HUDEP-2 (cell line): ENCODE measurements around the gene PLCH2.

ENCODE experiments used
- DNase-seq, 76 experiments: peaks; one replicate each; lab custom pipeline; 2025; ENCODE audit not compliant: unreplicated experiment in 76 of 76; lab: John Stamatoyannopoulos, UW

The PLCH2 gene

DNA sequence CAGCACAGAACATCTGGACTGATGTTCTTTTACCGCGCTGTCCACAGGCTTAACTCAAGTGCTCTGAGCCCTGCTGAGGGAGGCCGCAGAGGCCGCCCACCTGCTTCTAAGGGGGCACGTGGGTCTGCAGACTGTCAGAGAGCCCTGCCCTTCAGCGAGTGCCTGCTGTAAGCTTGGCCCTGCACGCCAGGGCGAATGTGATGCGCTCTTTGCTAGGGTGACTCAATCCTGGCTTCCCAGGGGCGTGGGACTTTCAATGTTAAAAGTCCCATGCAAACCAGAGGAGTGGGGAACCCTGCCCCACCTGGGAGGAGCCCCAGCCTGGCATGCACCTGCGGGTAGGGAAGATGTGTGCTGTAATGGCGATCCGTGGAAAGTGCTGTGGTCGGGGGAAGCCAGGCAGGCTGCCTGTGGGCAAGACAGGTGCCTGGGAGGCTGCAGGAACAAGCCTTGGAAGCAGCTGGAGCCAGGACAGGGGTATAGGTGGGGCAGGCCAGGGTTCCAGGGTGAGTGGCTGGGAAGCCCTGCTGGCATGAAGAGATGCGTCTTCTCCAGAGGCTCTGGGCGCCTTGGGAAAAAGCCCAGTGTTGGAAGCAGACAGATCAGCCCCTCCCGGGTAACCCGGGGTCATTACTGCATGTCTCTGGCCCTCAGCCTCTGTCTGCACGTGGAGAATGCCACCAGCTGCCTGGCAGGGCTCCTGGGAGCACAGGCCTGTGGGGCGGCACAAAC is 50.9 kb downstream of the PLCH2 start:
- DNase-seq: peak in 25 of 76 experiments; percentile 24 to 74 (median 50)

DNA sequence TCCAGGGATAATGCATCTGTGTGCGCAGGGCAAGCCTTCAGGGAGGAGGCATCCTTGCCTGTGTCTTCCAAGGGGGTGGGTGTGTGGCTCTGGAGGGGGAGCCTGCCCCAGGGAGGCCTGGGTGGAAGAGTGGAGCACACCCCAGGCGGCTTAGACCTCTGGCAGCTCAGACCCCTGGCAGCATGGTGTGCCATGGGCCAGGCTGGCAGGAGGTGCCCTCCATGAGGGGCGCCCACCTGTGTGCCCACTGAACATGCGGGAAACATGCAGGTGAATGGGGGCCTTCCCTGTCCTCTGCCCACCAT is 51.4 kb downstream of the PLCH2 start:
- no peak for DNase-seq

DNA sequence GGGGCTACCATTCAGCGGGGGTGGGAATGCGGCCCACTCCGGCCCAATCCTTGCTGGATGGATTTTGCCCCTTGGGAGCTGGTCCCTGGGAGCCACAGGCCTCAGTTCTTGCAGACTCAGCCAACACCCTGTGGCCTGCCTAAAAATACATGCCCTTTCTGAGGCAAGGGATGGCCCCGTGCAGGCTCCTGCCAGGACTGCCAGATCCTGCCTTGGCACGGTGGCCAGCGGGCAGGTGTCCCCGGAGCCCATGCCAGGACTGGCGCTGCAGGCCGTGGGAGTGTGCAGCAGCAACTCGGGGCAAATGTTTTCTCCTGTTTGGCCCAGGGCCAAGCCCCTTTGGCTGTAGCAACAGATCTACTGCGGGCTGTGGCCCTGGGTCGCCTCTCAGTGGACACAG is 51.9 kb downstream of the PLCH2 start:
- DNase-seq: peak in 1 of 76 experiments; percentile 16

DNA sequence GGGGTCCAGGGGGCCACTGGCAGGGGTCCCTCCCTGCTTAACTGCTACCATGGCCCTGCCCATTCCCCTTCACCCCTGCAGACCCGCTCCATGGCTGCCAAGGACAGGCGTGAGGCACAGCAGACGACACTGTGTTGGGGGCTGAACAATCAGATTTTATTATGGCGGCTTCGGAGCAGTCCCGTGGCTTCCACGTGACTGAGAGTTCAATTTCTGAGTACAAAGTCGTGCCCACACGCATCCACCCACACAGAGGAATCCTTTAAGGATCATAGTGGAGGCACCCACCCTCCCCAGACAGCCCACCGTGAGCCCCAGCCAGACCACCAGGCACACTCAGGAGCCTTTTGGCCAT is 52.5 kb downstream of the PLCH2 start:
- peak in 17 of 76 experiments; percentile 21 to 65 (median 43) for DNase-seq

DNA sequence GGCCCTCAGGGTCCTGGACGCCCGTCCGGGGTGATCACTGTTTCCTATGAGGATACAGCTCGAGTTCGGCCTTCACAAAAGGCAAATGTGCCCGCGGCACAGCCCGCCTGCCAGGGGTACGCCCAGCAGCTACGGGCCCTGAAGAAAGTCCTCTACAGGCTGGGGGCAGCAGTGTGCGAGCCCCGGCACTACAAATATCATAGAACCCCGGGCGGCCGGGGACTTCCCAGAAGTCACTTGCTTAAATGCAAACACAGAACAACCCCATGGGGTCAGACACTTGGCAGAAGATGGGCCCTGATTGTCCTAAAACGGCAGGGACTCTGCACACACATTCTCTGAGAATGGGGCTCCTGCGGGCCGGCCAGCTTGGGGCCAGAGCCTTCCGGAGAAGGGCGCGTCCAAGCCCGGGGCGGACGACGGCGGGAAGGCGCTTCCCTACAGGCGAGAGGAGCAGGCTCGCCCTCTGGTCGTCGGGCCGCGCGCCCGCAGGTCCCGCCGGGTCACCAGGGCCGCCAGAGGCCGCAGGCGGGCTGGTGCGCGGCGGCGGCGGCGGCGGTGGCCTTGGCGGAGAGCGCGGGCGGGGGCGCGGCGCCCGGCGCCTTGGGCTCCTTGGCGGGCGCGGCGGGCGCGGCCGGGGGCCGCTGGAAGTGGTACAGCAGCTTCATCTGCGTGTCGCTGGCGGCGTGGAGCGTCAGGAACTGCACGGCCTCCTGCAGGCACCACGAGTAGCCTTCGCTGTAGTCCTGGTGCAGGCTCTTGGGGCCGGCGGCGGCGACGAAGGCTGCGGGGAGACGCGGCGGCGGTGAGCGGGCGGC is 53.1 kb downstream of the PLCH2 start:
- DNase-seq: peak in 61 of 76 experiments; percentile 19 to 75 (median 50)

DNA sequence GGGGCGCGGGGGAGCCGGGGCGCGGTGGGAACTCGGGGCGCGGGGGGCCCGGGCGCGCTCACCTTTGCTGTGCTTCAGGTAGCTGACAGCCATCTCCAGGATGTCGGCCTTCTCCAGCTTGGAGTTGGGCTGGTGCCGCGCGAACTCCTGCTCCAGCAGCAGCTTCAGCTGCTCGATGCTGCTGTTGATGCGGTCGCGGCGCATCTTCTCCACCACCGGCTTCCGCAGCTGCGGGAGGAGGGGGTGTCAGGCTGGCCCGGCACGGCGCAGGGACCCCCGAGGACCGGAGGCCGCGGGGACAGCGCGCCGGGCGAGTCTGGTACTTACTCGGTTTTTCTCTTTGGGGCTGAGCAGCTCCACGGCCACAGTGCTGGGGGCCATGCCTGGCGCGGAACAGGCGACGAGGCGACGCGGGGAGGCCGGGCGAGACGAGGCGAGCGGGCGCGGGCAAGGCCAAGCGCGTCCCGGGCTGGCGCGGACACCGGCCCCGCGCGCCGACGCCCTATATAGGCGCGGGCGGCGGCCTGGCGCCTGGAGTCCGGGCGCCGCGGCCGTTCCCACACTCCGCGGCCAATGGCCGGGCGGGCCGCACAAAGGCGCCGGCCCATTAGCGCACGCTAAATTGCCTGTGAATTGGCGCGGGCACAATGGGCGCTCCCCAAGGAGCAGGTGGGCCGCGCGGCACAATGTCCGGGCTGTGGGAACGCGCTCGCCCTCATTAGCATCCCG is 53.9 kb downstream of the PLCH2 start, which contains the start of gene HES5:
HES5 (minus strand) TSS at position 480 of the 729 bp plus-strand sequence; CDS start at position 381, 99 bp downstream.
- DNase-seq: peak in 32 of 76 experiments; percentile 37 to 76 (median 56)

DNA sequence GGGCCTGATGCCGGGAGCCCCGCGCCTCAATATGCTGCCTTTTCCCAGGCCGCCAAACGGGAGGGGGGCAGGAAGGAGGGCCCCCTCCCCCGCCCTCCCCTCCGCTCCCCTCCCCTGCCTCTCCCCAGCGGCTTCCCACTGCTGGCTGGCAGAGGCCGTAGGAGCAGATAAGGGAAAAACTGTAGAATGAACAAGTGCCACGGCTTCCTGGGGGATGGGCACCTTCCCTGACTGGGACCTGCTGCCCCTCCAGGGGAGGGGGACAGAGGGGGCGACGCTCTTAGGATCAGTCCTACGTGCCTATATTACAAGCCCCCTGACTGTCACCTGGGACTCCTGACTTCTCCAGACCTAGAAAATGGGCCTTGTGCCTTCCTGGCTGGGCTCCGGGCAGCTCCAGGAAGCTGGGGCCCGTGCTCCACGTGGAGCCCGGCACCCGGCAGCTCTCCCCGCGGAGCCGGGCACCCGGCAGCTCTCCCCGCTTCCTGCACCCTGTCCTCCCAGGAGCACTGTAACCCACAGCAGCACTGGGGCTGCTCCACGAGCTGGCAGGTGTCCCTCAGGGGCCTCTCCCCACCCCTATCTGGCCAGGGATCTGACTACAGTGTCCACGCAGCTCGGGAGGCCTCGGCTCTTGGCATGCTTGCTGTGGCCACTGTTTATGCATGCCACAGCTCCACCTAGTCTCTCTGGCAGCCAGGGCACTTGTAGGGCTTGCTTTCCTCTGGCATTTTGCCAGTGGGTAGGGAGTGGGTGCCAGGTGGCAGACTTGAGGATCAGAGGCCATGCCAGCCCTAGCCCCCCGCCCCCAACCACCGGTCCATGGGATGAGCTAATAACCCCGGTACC is 54.6 kb downstream of the PLCH2 start:
- peak in 68 of 76 experiments; percentile 18 to 76 (median 55) for DNase-seq

DNA sequence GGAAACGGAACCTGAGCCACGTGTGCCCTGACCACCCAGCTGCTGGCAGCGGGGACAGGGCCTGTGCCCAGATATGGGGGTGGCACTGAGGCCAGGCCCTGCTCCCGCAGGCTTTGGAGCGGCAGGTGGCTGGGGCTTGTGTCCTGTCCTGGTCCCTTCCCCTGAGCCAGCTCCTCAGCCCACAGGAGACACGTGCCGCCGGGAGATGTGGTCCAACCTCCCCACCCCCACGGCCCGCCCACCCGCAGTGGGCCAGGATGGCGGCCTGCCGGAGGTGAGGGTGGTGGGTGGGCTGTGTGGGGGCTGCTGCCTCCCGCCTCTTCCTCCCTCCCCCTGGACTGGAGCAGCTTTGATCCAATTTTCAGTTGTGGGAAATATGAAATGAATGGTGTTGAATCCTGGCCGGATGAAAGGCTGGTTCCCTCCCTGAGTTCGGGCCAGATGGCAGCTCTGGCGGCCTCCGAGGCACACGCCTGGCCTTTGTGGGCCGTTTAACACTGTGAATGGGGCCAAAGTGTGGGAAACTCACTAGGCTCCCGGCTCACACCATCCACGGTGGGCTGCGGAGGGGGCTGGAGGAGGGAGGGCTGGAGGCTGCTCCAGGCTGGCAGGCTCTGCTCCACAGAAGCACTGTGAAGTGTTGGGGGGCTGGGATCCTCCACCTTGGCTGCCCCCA is 56.5 kb downstream of the PLCH2 start:
- DNase-seq: no peak

DNA sequence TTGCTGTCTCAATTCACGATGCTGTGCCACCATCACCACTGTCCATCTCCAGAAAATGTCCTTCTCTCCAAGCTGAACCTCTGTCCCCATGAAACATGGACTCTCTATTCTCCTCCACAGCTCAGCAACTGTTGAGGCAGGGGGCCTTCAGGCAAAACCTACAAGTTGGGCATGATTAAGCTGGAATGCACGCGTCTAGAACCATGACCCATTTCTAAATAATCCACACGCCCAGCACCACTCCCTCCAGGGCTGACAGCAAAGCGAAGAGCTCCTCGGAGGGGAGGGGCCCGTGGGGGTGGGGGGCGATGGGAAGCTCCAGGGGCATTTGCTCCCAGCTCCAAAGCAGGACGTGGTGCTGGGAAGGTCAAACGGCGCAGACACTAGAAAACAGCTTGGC is 57.3 kb downstream of the PLCH2 start:
- no peak for DNase-seq

DNA sequence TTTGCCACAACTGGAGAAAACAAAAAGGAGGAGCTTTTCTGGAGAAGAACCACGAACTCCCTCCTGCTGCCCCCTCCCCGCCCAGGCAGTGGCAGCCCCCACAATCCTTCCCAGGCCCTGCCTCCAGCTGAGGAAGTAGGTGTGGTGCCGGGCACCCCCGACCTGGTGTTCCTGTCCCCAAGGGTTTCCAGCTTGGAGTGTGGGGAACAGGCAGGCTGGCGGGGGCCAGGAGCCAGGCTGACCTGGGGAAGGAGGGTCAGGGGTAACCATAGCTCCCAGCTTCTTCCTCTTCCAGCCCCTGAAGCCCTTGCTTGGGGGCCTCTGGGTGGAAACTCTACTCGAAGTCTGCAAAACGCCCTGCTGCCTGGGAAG is 58.2 kb downstream of the PLCH2 start:
- DNase-seq: no peak

DNA sequence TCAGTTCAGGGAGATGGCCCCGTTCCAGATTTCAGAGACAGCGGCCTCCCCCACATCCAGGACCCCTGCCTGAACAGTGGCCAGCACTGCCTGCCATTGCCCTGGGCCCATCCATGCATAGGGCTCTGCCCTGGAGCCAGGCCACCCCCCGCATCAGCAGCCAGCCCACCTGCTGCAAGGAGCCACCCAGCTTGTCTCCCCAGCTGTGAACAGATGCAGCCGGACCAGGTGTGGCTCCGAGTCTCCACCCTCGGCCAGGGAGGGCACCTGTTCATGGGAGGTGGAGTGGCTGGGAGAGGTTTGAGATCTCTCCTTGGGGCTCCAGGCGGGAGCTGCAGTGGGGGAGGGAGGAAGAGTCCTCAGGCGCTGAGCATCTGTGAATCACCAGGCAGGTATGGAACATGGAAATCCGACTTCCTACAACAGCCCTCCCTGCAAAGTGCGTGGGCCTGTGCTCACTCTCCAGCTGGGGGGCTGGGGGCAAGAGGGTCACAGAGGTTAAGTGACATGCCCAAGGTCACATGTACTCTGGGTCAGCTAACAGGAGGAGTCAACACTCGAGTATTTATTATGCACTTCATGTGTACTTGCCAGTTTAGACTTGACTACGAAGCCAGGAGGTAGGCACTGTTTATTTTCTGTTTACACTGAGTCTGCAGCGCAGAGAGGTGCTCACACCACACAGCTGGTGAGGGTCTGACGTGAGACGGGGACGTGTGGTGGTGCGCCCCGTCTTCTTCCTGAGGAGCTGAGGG is 58.8 kb downstream of the PLCH2 start:
- DNase-seq: peak in 1 of 76 experiments; percentile 11

DNA sequence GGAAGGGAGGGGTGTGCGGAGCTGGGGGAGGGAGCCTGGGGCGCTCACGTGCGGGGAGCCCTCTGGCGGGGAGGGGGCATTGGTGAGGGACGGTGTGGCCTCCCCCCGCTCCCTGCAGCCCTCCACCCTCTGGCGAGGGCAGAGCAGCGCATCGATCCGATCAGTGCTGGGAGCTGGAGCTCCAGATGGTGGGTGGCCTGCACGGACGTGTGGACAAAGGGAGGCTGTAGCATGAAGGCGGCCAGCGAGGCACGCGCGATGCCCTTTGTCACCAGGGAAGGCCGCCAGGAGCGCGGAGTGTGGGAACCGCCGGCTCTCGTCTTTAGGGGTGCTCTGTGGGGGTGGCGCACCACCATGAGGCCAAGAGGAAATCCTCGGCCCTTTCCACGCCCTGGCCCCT is 59.4 kb downstream of the PLCH2 start:
- DNase-seq: no peak

DNA sequence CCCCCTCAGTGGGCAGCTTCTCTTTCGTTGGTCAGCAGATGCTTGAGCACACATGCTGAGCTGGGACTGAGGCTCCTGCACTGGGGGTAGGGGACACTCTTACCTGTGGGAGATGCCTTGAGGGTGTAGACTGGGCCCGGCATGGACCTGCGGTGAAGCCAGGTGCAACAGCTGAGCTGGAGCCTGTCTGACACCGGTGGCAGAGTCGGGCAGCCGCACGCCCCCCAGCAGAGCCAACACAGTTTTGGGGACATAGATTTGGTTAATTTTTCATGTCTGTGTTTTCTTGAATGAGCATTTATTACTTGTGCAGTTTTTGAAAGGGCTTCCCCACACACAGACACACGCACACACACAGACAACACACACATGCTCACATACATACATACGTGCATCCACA is 59.9 kb downstream of the PLCH2 start:
- DNase-seq: no peak

DNA sequence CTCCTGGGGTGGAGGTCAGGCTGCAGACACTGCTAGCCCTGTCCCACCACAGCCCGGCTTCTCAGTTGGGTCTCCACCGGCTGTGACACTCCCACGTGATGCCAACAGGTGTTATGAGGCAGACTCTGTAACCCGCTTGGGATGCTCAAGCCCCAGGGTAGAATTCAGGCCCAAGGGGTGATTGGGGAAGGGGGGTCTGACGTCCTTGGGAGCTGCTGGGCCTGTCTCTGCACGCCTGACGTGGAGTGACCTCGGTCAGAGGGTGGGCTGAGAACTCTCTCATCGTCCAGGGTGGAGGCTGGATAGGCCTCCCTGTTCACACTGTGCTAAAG is 61.7 kb downstream of the PLCH2 start:
- DNase-seq: no peak

DNA sequence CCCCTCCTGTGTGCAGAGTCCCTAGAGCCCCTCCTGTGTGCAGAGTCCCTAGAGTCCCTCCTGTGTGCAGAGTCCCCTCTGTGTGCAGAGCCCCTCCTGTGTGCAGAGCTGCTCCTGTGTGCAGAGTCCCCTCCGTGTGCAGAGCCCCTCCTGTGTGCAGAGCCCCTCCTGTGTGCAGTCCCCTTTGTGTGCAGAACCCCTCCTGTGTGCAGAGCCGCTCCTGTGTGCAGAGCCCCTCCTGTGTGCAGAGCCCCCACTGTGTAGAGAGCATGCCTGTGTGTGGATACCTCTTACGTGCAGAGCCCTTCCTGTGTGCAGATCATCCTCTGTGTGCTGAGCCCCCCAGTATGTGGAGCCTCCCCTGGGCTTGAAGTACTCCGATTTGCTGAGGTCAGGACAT is 62.3 kb downstream of the PLCH2 start:
- no peak for DNase-seq

DNA sequence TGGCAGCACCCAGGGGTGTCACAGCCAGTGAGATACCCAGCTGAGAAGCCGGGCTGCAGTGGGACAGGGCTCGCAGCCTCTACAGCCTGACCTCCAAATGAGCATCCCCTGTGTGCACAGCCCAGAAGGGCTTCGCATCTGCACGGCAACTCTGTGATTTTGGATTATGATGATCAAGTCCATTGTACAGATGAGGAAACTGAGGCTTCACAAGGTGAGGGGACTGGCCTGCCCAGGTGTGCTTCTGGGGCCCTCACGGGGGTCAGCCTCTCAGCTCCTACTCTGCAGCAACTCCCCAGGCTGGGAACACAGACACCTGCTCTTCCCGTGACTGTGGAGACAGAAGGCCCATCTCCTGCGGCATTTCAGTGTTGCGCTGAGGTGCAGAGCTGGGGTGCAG is 62.8 kb downstream of the PLCH2 start:
- DNase-seq: no peak

DNA sequence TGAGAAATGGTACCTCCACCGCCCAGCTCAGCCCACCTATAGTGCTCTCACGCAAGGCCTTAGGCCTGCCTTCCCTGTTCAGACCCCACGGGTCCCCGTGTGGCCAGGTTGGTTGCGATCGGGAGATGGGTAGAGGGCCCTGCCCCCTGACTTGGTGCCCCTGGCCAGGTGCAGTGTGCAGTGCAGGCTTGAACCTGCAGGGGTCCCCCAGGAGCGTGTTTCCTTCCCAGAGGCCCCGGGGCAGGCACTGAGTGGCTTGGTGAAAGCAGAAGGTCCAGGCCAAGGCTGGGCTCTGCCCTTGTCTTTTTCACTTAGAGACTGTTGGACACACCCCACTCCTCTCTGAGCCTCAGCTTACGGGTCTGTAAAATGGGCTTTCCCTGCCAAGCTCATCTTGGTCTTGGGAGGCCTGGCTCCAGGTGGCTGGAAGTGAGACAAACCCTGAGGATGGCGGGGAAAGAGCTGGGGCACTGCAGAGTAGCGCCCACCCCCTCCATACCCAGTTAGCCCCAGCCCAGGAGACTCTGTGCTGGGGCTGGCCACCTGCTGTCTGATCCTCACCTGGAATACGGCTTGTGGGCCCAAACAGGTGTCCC is 63.3 kb downstream of the PLCH2 start:
- DNase-seq: peak in 32 of 76 experiments; percentile 8 to 65 (median 28)

DNA sequence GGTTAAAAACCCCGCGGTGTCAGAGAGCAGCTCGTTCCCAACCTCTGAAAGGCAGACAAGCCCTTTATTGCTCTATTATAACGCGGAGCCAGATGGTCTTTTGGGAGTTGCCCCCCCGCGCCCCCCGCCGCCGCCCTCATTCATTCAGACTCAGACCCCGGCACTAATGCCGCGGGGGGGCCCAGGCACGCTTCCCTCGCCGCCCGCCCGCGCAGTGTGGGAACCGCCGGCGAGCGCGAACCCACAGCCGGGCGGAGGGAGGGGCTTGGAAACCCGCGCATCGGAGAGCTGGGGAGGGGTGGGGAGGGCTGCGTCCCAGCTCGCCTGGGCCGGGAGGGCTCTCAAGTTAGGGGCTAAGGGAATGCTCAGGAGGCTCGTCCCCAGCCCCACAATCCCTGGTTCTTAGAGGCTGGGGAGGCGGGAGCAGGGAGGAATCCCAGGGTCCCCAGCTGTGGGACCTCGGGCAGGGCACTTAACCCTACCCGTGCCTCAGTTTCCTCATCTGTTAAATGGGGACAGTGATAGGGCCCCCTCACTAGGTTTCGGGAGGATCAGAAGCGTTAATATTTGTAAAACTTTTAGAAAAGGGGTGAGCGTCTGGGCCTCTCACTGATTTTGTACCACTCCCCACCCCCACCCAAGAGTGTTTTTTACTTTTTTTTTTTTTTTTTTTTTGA is 64.9 kb downstream of the PLCH2 start:
- no peak for DNase-seq
